Endometrial microvascular endothelial cells (primary cell): ENCODE results near the gene SLC22A1. TPM values are rescaled to one million over a fixed set of nuclear protein-coding genes. Genes with fewer than 3 reads are reported as not detected.

ENCODE experiments used
- in situ Hi-C: cut with HindIII; loops from 2 replicates; pipeline ENCODE4 v1.10.0; 2017; ENCODE audit warnings: low sequenced_read_pairs, low pct_unique_long_range_greater_than_20kb; ENCODE audit errors: inconsistent ontology term
- total RNA-seq: library from RNA; depleted of rRNA; stranded (reverse); fragments of >200 nt; gene quantifications from one replicate; pipeline ENCODE4 v1.2.3, GENCODE V29; 2015; ENCODE audit errors: inconsistent ontology term

SLC22A1 gene
- total RNA-seq, 1 donor from 2014 or later = not detected

DNA sequence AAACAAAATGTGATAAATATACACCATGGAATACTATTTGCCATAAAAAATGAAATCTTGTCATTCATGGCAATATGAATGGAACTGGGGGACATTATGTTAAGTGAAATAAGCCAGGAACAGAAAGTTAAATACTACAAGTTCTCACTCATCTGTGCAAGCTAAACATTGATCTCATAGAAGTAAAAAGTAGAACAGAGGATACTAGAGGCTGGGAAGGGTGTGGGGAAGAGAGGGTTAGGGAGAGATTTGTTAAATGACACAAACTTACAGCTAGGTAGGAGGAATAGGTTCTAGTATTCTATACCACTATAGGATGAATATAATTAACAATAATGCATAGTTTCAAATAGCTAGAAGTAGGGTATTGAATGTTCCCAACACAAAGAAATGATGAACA lies 76.0 kb downstream of the SLC22A1 start:
- in situ Hi-C loops = no loop called here

DNA sequence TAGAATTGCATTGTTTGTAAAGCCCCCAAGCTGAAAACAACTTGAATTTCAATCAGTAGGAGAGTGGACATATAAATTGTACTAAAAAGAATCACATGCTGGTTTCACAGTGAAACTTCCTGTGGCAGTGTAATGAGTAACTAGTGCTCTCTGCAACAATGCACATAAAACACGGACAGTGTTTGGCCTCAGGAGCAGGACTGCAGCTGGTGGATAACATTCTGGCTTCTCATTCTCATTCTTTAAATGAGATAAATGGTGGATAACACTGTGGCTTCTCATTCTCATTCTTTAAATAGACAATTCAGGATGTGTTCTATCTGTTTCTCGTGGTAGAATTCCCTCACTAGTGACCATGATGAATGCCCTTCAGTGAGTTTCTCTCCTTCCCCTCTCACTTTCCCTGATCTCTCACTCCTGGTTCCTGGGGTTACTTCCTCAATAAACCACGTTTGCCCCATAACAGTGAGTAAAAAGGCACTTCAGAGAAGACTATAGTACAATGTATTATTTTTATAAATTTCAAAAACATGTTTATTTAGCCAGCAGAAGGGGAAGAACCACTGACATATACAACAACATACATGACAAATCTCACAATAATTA lies 77.1 kb downstream of the SLC22A1 start:
- in situ Hi-C loops = no loop called here

DNA sequence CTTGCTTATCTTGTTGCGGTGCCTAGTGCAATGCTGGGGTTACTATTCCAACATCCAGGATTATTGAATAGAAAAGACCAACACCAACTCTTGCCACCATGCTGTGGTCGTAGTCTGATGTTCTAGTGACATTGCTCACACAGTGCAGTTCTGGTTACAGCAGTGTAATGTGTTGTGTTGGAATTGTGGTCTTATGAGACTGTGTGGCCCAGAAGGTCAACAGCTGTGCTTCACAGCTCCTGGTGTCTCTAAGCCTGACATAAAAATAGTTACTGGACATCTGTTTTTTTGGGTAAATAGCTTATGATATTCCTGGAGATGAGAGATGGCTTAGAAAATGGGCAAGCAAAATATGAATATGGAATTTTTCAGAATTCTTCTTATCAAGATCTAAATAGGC lies 79.4 kb downstream of the SLC22A1 start:
- in situ Hi-C loops = no loop called here

DNA sequence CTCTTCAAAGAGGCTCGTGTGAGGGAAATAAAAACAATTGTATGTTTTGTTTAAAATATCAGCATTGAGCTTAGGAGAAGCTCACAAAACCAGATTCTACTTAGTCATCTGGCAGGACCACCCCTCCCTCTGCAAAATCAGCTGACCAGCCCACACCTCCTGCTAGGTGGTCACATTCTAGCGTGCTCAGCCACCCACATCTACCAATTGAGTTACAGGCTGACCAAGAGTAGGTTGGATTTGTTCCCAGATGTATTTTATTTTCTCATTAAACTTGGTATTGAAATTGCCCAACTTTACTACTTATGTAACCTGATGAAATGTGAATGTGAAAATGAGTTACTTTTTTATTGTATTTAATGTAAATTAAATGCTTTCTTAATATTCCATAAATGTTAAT lies 80.8 kb downstream of the SLC22A1 start:
- in situ Hi-C loops = no loop called here

DNA sequence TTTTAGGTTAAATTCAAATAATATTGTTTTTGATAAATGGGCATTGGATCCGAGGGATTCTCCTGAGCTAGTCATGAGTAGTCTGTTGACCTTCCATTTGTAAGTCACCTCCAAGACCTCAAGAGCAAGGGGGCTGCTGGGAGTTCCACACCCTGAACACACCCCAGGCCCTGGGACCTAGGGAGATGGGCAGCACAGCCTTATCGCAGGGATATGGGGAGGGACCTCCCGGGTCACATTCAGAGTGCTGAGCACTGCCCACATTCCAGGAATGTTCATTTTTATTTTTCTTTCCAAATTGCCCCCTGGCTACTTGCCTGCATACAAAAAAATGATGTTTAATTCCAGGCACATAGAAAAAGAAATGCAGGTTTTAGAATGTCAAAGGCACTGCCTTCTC lies 81.5 kb downstream of the SLC22A1 start:
- in situ Hi-C loops = no loop called here

DNA sequence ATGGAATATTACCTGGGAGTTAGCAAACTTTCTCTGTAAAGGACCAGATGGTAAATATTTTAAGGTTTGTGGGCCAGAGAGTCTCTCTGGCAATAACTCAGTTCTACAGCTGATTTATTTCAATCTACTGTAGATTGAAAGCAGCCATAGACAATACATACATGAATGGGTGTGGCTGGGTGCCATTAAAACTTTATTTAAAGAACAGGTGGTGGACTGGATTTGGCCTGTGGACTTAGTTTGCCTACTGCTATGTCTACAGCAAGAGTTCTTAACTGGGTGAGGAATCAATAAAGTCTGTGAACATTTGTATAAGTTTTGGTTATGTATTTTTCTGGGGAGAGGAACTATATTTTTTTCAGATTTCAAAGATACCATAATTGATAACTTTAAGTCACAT lies 81.9 kb downstream of the SLC22A1 start:
- in situ Hi-C loops = no loop called here

DNA sequence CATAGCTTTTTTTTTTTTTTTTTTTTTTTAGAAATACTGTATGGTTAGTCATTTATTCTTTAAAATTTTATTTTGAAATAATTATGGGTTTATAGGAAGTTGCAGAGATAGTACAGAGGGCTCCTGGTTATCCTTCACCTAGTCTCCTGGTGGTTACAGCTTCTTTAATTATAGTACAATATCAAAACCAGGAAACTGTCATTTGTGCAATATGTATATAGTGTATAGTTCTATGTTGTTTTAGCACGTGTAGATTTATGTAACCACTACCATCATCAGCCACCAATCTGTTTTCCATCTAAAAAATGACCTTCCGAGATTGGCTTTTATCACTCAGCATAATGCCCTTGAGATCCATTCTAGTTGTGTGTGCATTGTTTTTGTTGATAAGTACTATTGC lies 82.3 kb downstream of the SLC22A1 start:
- in situ Hi-C loops = no loop called here

DNA sequence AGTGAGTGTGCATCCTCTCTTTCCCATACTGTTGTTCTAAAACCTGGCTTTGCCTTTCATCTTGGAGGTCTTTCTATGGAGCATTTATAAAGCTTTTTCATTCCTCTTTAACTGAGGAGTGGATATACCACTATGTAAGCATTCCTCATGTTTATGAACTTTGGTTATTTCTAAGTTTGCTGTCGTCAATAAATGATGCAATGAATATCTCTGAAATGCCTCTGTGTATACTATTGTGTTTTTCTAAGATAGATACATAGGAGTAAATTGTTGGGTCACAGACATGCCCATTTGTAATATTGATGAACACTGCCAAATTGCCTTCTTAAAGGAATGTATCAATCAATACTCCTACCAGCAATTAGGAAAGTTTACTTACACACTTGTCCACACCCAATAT lies 83.1 kb downstream of the SLC22A1 start:
- in situ Hi-C loops = no loop called here

DNA sequence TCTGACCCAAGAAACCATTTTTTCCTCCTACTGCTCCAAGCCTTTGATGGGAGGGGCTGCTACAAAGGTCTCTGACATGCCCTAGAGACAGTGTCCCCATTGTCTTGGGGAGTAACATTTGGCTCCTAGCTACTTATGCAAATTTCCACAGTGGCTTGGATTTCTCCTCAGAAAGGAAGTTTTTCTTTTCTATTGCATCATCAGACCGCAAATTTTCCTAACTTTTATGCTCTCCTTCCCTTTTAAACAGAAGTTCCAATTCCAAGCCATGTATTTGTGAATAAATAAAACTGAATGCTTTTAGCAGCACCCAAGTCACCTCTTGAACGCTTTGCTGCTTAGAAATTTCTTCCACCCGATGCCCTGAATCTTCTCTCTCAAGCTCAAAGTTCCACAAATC lies 86.0 kb downstream of the SLC22A1 start:
- in situ Hi-C loops = no loop called here

Other genes starting within 250 kb of the SLC22A1 start
- gene MAS1, start 230.8 kb upstream of the SLC22A1 start, total RNA-seq = not detected
- gene IGF2R, start 152.7 kb upstream of the SLC22A1 start, total RNA-seq = 23.5 TPM
- not detected for gene SLC22A2, start 137.0 kb downstream of the SLC22A1 start, total RNA-seq
- not detected for gene SLC22A3, start 226.6 kb downstream of the SLC22A1 start, total RNA-seq